Stimulated activated CD8-positive, alpha-beta memory T cell treated with anti-CD3 and anti-CD28 coated beads, Interleukin-7, amount 100 ng/mL, for 24 hours (primary cell): ENCODE data around the gene PAGE2.
"Not testable (repeated sequence)": the region's sequence is repeated elsewhere in the genome, so short reads cannot be mapped to it uniquely, and the experiment has no call there.

Experiments used
- DNase-seq: peaks from one replicate; pipeline ENCODE4 v3.0.0-alpha.2; 2020; ENCODE audit warnings: low read depth

The PAGE2 gene

DNA sequence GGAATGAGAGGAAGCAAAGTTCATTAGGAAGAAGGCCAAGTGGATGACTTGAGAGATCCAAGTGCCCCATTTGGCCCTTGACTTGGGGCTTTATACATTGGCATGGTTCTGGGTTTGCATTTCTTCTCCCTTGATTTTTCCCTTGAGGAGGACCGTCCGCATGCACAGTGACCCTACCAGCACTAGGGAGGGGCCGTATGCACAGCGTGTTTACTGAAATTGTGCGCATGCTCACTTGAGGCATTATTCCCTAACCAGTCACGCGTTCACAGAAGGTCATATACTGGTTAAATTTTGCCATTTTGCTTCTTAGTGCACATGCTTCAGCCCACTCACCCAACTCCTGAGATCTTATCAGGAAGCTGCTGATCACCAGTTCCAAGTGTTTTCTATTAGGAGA, 35.1 kb downstream of the PAGE2 start:
- DNase-seq: no peak

DNA sequence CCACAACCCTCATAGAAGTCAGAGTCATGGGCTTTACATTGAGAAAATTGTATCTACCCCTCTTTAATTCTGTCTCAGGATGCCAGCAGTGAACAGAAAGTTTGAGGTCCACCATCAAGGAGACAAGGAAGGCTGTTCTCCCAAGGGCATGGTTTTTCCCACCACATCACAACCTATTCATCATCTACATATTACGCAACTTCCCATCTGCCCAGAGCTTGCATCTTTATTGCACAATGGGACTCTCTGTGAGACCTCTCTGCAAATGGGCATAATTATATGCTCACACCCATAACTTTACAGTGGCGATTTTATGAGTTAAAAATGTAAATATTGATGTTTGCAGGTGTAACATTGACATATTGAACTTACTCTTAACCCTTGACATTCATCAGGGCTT, 38.9 kb downstream of the PAGE2 start:
- no peak for DNase-seq

DNA sequence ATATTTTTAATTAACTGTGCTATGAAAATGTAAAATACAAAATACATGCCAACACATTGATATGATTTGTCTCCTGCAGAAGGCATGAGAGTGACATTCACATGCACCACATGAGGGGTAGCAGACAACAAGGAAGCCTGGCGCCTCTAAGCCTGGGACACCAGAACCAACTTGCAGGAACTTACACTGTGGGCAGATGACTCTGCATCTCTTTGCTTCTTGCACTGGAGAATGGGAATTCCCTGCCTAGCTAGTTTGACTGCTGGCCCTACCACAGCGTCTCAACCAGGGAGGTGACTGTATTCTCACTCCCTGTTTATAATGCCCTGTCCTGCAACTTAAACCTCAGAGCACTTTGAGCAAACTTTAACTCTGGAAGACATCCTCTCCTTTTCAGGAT, 40.5 kb downstream of the PAGE2 start:
- no peak for DNase-seq

DNA sequence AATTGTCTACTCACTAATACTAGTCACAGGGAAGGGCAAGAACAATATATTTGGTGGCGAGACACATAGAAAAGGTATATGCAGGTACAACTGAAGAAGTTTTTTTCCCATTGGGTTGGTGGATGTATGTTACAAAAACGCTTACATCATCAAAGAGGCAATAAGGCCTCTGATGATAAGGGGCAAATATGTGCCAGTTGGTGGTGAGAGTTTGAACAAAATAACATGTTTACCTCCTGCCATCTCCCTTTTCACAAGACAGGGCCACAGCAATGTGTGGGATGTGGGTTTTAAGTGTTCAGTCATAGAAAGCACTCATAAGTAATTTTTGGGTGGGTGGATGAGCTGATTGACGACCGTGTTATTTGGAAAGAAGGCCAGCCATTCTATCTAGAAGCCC, 41.7 kb downstream of the PAGE2 start:
- DNase-seq: no peak

GRCh38 chrX:55132416-55132815, 43.6 kb downstream of the PAGE2 start:
- no peak for DNase-seq

DNA sequence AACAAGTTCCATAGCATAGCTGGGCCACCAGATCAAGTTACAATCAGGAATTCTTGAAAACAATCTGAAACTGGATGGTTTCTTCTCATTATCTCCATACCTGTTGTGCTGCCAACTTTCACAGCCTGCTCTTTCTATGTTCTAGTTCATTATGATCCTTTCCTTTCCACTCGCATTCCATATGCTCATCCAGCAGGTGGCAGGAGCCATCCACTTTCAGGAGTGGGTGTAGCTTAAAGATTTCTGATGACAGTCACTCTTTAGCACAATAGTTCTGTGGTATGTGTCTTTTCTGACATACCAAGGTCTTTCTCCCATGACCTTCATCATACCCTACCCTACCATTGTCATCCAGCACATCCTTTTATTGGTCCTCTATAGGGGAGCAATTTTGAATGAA, 46.4 kb downstream of the PAGE2 start:
- no peak for DNase-seq

GRCh38 chrX:55140800-55141199, 52.0 kb downstream of the PAGE2 start:
- DNase-seq: not testable (repeated sequence)
